ENCODE results near the gene GNL2. TPM values are rescaled to one million over a fixed set of nuclear protein-coding genes. Genes with fewer than 3 reads are reported as not detected.

Gene GNL2
- total RNA-seq, 2 experiments from 2014 or later, result 50.6 to 52.8 TPM

DNA sequence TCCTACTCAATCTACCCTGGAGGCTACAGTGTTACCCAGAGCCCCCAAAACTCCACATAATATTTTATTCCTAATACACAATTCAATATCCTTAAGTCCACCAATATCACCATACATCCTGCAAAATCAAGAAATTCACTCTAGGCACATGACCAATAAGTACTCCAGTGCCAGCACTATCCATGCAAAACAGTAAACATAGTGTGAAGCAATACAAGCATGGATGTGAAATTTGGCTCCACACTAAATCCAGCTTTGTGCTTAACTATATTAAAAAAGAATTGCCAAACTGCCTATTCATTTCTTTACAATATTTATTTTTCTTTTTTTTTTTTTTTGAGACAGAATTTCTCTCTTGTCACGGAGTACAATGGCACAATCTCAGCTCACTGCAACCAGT, 78.2 kb downstream of the GNL2 start:
- peaks cover 6% of the 10 kb centered on the region for H3K36me3 Mint-ChIP-seq (ENCODE audit: low read depth)
- ChIA-PET CTCF (interaction anchor here (0.6 kb wide), 1 partner anchor 63 kb away, joined by 3 read pairs; no protein-coding TSS in a partner anchor), POLR2A (no interaction called here)
- peaks cover 32% of the 10 kb centered on the region for H3K4me1 Mint-ChIP-seq
- H3K9me3 Mint-ChIP-seq, result no peaks in the 10 kb centered on the region
- no peak for DNase-seq
- H3K27me3 Mint-ChIP-seq, result no peaks in the 10 kb centered on the region
- no peak overlapping the region for H3K27ac Mint-ChIP-seq
- H3K4me3 Mint-ChIP-seq, result no peak overlapping the region

Other genes with a start within 250 kb of the GNL2 start
- gene ZC3H12A, start 121.4 kb downstream of the GNL2 start, total RNA-seq, result 10 to 100 TPM; 29.9 to 31.1 TPM
- 10 to 100 TPM; 63.7 to 64.2 TPM for gene MEAF6, start 81.2 kb downstream of the GNL2 start, total RNA-seq
- 10 to 100 TPM; 24.2 to 25.9 TPM for gene SNIP1, start 41.6 kb downstream of the GNL2 start, total RNA-seq
- gene DNALI1, start 39.0 kb downstream of the GNL2 start, total RNA-seq, result under 1 TPM; 0.13 to 0.18 TPM
- not detected for gene RSPO1, start 39.0 kb upstream of the GNL2 start, total RNA-seq
- gene CDCA8, start 96.6 kb upstream of the GNL2 start, total RNA-seq, result 10 to 100 TPM; 73.5 to 73.6 TPM
- not detected for gene EPHA10, start 169.2 kb upstream of the GNL2 start, total RNA-seq
- 1 to 10 TPM; 1.7 to 1.8 TPM for gene MANEAL, start 197.9 kb upstream of the GNL2 start, total RNA-seq
- gene C1orf122, start 211.9 kb upstream of the GNL2 start, total RNA-seq, result 10 to 100 TPM; 17.3 to 18.3 TPM
- 10 to 100 TPM; 16.4 to 16.8 TPM for gene YRDC, start 212.3 kb upstream of the GNL2 start, total RNA-seq

Data from activated CD4-positive, alpha-beta memory T cell treated with anti-CD3 and anti-CD28 coated beads, Interleukin-2, amount 10 ng/mL, durations not matched to agents 7 days and 5 days (primary cell).